A673 (cell line): ENCODE measurements around the gene GDPD5.

ENCODE experiments used
- CTCF ChIP-seq: fragments of 300-800, 200-600 bp; sonication (generic); conservative IDR thresholded peaks from 2 replicates; pipeline ENCODE4 v1.5.1; 2017; ENCODE audit warnings: low read depth, mild to moderate bottlenecking, antibody characterized with exemption, low read length, moderate library complexity, mixed read lengths
- EZH2 ChIP-seq: fragments of 200-600 bp; sonication (generic); IDR thresholded peaks from 2 replicates; pipeline ENCODE4 v1.6.1; 2017; ENCODE audit warnings: borderline replicate concordance, low read depth, mild to moderate bottlenecking, mixed read lengths, antibody characterized with exemption, low read length; ENCODE audit not compliant: poor library complexity, severe bottlenecking

GRCh38 chr11:75443043-75443442 lies 82.7 kb downstream of the GDPD5 start:
- TF ChIP-seq CTCF: no peak
- no peak for TF ChIP-seq EZH2
